ENCODE results near the gene TUT1. TPM values are rescaled to one million over a fixed set of nuclear protein-coding genes. Genes with fewer than 3 reads are reported as not detected.

TUT1 gene
- total and polyA plus RNA-seq, 4 donors: 10.8 to 21.9 (median 17.3) TPM

DNA sequence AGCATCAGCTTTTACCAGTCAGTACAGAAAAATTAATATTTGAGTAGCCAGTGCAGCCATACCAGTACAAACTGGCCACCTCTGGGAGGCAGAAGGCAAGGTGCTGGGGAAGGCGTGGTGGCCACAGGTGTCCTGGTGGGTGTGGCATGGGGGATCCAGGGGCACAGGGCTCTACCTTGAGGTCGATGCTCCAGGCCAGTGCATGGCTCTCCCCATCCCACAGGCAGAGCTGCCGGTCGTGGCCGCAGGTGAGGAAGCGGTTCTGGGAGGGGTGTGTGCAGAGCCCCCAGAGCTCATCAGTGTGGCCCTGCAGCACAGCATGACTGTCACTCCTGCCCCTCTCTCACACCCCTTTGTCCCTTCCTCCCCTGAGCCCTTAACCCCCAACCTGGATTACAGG is 14.1 kb upstream of the TUT1 start:
- no peak for ATAC-seq (ENCODE audit: insufficient read depth, low FRiP score)
- H3K9me3 ChIP-seq (ENCODE audit: control insufficient read depth in 4 of 4, insufficient read depth in 3 of 4, low read length in 3 of 4): no peaks in the 10 kb centered on the region
- H3K9ac ChIP-seq (ENCODE audit: insufficient read depth in 1 of 2, low read length in 2 of 2): no peak overlapping the region
- peaks cover 0 to 40% (median 22%) of the 10 kb centered on the region in 4 donors for H3K36me3 ChIP-seq (ENCODE audit: control insufficient read depth in 4 of 4, insufficient read depth in 4 of 4, low read length in 4 of 4)
- peaks cover 0 to 17% (median 6%) of the 10 kb centered on the region in 5 donors for H3K4me1 ChIP-seq (ENCODE audit: control insufficient read depth in 5 of 5, insufficient read depth in 5 of 5, low read length in 5 of 5)
- TF ChIP-seq, protein P1, sequence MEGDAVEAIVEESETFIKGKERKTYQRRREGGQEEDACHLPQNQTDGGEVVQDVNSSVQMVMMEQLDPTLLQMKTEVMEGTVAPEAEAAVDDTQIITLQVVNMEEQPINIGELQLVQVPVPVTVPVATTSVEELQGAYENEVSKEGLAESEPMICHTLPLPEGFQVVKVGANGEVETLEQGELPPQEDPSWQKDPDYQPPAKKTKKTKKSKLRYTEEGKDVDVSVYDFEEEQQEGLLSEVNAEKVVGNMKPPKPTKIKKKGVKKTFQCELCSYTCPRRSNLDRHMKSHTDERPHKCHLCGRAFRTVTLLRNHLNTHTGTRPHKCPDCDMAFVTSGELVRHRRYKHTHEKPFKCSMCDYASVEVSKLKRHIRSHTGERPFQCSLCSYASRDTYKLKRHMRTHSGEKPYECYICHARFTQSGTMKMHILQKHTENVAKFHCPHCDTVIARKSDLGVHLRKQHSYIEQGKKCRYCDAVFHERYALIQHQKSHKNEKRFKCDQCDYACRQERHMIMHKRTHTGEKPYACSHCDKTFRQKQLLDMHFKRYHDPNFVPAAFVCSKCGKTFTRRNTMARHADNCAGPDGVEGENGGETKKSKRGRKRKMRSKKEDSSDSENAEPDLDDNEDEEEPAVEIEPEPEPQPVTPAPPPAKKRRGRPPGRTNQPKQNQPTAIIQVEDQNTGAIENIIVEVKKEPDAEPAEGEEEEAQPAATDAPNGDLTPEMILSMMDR (IDR thresholded peaks at IDR 0.05; ENCODE audit: control extremely low read depth, extremely low read depth): no peak
- WGBS, 2 donors: 89 to 97% methylated on average over 3 to 6 of the region's 6 CpGs
- no peak overlapping the region for H3K27ac ChIP-seq (ENCODE audit: low read depth in 1 of 2, low read length in 1 of 2)
- H3K27me3 ChIP-seq (ENCODE audit: control insufficient read depth in 3 of 3, insufficient read depth in 3 of 3, low read length in 2 of 3): no peaks in the 10 kb centered on the region
- DNase-seq: no peak
- H3K4me3 ChIP-seq: no peak overlapping the region

DNA sequence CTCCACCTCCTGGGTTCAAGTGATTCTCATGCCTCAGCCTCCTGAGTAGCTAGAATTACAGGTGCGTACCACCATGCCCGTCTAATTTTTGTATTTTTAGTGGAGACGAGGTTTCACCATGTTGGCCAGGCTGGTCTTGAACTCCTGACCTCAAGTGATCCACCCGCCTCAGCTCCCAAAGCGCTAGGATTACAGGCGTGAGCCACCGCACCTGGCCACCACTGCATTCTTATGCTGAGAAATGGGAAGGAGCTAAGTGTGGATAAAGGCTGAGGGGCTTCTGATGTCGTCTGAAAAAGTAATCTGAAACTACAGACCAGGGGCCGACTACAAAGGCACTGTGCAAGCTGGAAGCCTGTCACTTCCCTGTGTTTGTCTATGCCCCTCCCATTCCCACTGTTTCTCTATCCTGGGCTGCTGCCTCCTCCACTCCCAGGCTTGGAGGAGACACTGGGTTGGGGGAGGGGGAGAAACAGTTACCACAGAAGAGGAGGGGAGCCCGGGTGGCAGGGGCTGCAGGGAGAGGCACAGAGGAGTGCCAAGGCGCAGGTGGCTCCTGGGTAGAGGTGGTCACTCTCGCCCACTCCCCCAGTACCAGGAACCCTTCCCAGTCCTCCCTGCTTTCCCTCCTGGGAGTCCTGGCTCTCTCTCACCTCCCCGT is 13.3 kb upstream of the TUT1 start:
- Histone ChIP-seq H3K36me3 (ENCODE audit: control insufficient read depth in 4 of 4, insufficient read depth in 4 of 4, low read length in 4 of 4) (peaks cover 0 to 41% (median 20%) of the 10 kb centered on the region in 4 donors), H3K27ac (ENCODE audit: low read depth in 1 of 2, low read length in 1 of 2) (no peak overlapping the region), H3K4me3 (no peak overlapping the region), H3K27me3 (ENCODE audit: control insufficient read depth in 3 of 3, insufficient read depth in 3 of 3, low read length in 2 of 3) (no peaks in the 10 kb centered on the region), H3K9ac (ENCODE audit: insufficient read depth in 1 of 2, low read length in 2 of 2) (no peak overlapping the region), H3K4me1 (ENCODE audit: control insufficient read depth in 5 of 5, insufficient read depth in 5 of 5, low read length in 5 of 5) (peaks cover 6 to 26% (median 10%) of the 10 kb centered on the region in 5 donors), H3K9me3 (ENCODE audit: control insufficient read depth in 4 of 4, insufficient read depth in 3 of 4, low read length in 3 of 4) (no peaks in the 10 kb centered on the region)
- WGBS, 2 donors: 90 to 91% methylated on average over 13 of the region's 13 CpGs
- no peak for ATAC-seq (ENCODE audit: insufficient read depth, low FRiP score)
- TF ChIP-seq, protein P1 (IDR thresholded peaks at IDR 0.05; ENCODE audit: control extremely low read depth, extremely low read depth): no peak
- DNase-seq: no peak

DNA sequence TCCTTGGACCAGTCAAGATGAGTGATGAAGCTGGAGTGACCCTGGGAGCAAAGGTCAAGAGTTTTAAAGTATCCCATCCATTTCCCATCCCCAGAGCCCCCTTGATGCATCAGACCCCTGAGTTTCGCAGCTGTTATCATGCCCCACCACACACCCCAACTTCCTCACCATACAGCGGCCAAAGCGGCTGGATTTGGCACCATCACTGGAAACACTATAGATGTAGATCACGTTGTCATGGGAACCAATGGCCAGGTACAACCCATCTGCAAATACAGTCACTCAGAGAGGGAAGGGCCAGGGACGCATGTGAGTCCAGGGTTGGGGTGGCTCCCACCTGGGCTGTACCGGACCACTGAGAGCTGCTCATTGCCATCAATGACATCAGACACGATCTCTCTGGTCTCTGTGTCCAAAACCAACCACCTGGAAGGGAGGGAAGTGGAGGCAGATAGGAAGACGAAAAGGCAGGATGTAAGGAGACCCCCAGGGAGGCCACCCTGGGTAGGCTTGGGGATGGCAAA is 12.5 kb upstream of the TUT1 start:
- Histone ChIP-seq H3K27me3 (ENCODE audit: control insufficient read depth in 3 of 3, insufficient read depth in 3 of 3, low read length in 2 of 3) (no peaks in the 10 kb centered on the region), H3K27ac (ENCODE audit: low read depth in 1 of 2, low read length in 1 of 2) (no peak overlapping the region), H3K4me1 (ENCODE audit: control insufficient read depth in 5 of 5, insufficient read depth in 5 of 5, low read length in 5 of 5) (peaks cover 8 to 33% (median 12%) of the 10 kb centered on the region in 5 donors), H3K4me3 (no peak overlapping the region), H3K36me3 (ENCODE audit: control insufficient read depth in 4 of 4, insufficient read depth in 4 of 4, low read length in 4 of 4) (peaks cover 0 to 38% (median 20%) of the 10 kb centered on the region in 4 donors), H3K9me3 (ENCODE audit: control insufficient read depth in 4 of 4, insufficient read depth in 3 of 4, low read length in 3 of 4) (no peaks in the 10 kb centered on the region), H3K9ac (ENCODE audit: insufficient read depth in 1 of 2, low read length in 2 of 2) (no peak overlapping the region)
- no peak for ATAC-seq (ENCODE audit: insufficient read depth, low FRiP score)
- 95 to 97% methylated on average over 8 of the region's 8 CpGs for WGBS, 2 donors
- TF ChIP-seq, protein P1 (IDR thresholded peaks at IDR 0.05; ENCODE audit: control extremely low read depth, extremely low read depth): no peak
- no peak for DNase-seq

Measured in lung (tissue), 12 donors.